NCI-H2196 treated with DMSO at 0.1 percent for 48 hours (cell line): Measurements from ENCODE around the gene IFNL3.

Experiments used
- DNase-seq: peaks from one replicate; lab custom pipeline; 2025; ENCODE audit not compliant: unreplicated experiment; lab: John Stamatoyannopoulos, UW

The IFNL3 gene

GRCh38 chr19:39194832-39195542 is 49.8 kb downstream of the IFNL3 start:
- DNase-seq = no peak

- no peak for DNase-seq
Observed at GRCh38 chr19:39193803-39194202, 51.0 kb downstream of the IFNL3 start.
